ENCODE measurements around the gene ZNF471.

DNA sequence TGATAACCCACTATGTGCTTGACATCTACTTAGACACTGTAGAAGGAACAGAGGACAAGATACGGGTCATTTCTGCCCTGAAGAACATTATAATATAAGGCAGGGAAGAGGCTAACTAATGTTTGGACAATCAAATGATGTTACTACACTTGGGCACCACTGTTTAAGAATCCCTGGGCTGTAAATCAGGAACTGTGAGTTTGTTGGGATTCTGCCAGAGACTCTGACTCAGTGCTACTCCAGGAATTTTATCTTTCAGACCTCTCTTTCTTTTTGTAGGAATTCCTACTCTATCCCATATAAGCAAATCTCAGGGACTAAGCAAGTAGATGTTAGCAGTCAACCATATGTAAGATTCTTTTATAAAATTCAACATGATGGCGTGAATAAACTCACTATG is 3.1 kb upstream of the ZNF471 start:
- TF ChIP-seq, protein P1, sequence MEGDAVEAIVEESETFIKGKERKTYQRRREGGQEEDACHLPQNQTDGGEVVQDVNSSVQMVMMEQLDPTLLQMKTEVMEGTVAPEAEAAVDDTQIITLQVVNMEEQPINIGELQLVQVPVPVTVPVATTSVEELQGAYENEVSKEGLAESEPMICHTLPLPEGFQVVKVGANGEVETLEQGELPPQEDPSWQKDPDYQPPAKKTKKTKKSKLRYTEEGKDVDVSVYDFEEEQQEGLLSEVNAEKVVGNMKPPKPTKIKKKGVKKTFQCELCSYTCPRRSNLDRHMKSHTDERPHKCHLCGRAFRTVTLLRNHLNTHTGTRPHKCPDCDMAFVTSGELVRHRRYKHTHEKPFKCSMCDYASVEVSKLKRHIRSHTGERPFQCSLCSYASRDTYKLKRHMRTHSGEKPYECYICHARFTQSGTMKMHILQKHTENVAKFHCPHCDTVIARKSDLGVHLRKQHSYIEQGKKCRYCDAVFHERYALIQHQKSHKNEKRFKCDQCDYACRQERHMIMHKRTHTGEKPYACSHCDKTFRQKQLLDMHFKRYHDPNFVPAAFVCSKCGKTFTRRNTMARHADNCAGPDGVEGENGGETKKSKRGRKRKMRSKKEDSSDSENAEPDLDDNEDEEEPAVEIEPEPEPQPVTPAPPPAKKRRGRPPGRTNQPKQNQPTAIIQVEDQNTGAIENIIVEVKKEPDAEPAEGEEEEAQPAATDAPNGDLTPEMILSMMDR (conservative IDR thresholded peaks at IDR 0.05; ENCODE audit: low read depth, low read length) = no peak
- TF ChIP-seq EZH2 (IDR thresholded peaks at IDR 0.05; ENCODE audit: borderline replicate concordance, low read depth, low read length, poor library complexity, severe bottlenecking) = no peak
